Measurements from ENCODE around the gene PRDM16.

The PRDM16 gene

DNA sequence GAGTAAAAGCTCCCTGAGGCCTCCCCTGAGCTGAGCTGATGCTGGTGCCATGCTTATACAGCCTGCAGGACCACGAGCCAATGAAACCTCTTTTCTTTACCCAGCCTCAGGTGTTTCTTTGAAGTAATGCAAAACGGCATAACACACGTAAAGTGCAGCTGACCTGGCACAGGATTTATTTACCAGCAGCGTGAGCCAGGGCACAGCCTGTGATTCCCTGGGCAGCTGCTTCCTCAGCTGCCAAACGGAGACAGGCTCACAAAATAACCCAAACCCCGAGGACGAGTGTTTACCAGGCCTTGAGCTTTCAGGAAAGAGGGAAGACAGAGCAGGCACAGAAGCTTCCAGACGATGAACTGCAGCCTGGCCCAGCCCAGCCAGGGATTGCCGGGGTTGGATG lies 264.9 kb downstream of the PRDM16 start:
- POLR2A ChIA-PET, result no interaction called here
- H3K27ac ChIP-seq (ENCODE audit: extremely low read depth, low read depth, low read length), result no peak overlapping the region

DNA sequence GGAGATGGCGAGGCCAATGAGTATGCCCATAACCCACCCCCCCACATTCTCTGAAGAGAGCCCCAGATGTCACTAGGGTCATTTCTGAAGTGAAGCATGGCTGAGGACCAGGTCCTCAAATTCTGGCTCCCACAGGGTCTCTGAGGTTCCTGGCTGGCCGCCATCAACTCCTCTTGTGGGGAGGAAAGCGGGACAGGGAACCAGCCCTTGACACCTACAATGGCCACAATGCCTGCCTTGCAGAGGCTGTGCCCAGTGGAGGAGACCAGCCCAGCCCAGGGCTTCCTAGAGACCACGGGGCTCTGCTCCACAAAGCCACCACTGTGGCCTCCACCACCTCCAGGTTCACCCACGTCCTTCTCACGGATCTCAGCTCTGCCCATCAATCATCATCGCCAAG lies 265.4 kb downstream of the PRDM16 start:
- Histone ChIP-seq H3K36me3 (ENCODE audit: control insufficient read depth in 2 of 2, insufficient read depth in 1 of 2, low read length in 2 of 2) (no peaks in the 10 kb centered on the region), H3K9me3 (ENCODE audit: control insufficient read depth, insufficient read depth, low read depth, low read length) (no peaks in the 10 kb centered on the region), H3K4me3 (ENCODE audit: low read depth, low read length) (no peak overlapping the region), H3K4me1 (ENCODE audit: control insufficient read depth, insufficient read depth, low read length) (peaks cover 9% of the 10 kb centered on the region), H3K27ac (ENCODE audit: extremely low read depth, low read depth, low read length) (no peak overlapping the region)
- TF ChIP-seq ZFHX2 (tag by site-specific recombination; conservative IDR thresholded peaks at IDR 0.05) (0 out of 2 replicates have a peak, but pooled peaks have one; percentile 15), EGR2 (tag by site-specific recombination; IDR thresholded peaks at IDR 0.05; ENCODE audit: low read depth) (0 out of 2 replicates have a peak, but pooled peaks have one; percentile 17), ZNF561 (tag by site-specific recombination; IDR thresholded peaks at IDR 0.05; ENCODE audit: borderline replicate concordance) (no peak)
- TF ChIP-seq, protein P1, sequence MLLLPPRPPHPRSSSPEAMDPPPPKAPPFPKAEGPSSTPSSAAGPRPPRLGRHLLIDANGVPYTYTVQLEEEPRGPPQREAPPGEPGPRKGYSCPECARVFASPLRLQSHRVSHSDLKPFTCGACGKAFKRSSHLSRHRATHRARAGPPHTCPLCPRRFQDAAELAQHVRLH (tag by site-specific recombination; IDR thresholded peaks at IDR 0.05), result no peak
- ChIA-PET CTCF (no interaction called here), POLR2A (no interaction called here)

More for the DNA sequence above, 264.9 kb downstream of the PRDM16 start:
- CTCF ChIA-PET, result no interaction called here
- TF ChIP-seq ZNF133 (tag by site-specific recombination; IDR thresholded peaks at IDR 0.05), result peak; percentile 72
- TF ChIP-seq, protein P2, sequence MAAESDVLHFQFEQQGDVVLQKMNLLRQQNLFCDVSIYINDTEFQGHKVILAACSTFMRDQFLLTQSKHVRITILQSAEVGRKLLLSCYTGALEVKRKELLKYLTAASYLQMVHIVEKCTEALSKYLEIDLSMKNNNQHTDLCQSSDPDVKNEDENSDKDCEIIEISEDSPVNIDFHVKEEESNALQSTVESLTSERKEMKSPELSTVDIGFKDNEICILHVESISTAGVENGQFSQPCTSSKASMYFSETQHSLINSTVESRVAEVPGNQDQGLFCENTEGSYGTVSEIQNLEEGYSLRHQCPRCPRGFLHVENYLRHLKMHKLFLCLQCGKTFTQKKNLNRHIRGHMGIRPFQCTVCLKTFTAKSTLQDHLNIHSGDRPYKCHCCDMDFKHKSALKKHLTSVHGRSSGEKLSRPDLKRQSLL (tag by site-specific recombination; IDR thresholded peaks at IDR 0.05), result no peak
- no peaks in the 10 kb centered on the region for H3K9me3 ChIP-seq (ENCODE audit: control insufficient read depth, insufficient read depth, low read depth, low read length)
- no peaks in the 10 kb centered on the region for H3K36me3 ChIP-seq (ENCODE audit: control insufficient read depth in 2 of 2, insufficient read depth in 1 of 2, low read length in 2 of 2)
- H3K4me1 ChIP-seq (ENCODE audit: control insufficient read depth, insufficient read depth, low read length), result peaks cover 9% of the 10 kb centered on the region
- H3K4me3 ChIP-seq (ENCODE audit: low read depth, low read length), result no peak overlapping the region

DNA sequence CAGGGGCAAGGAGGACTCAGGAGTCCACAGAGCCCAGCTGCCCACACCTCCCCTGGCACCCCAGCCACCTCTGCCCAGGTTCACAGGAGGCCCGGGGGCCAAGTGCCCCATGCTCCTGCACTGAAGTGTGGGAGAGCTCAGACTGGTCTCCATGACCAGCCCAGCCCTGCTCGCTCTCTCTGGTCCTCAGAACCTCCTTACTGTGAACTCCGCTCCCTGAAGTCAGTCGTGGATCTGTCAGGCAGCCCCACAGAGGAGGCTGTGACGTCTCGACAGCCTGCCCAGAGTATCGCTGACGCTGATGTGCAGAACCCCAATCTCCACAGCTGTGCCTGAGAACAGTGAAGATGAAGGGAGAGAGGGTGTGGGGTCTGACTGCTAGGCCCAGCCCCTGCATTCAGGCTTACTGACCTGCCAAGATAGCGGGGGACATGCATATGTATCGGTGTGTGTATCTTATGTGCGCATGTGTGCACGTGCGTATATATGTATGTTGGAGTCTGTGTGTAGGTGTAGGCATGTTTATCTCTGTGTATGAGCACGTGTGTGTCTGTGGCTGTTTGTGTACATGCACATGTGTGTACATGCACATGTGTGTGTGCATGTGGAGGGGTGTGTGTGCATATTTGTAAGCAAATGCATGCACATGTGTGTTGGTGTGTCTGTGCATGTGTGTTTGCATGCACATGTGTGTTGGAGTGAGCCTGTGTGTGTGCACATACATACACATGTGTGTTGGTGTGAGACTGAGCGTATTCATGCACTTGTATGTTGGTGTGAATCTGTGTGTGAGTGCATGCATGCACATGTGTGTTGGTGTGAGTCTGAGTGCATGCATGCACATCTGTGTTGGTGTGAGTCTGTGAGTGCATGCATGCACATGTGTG lies 267.0 kb downstream of the PRDM16 start:
- TF ChIP-seq HOXA7 (CRISPR knock-in tag; IDR thresholded peaks at IDR 0.05; ENCODE audit: borderline replicate concordance) (no peak), EGR2 (tag by site-specific recombination; IDR thresholded peaks at IDR 0.05; ENCODE audit: low read depth) (no peak), ZNF292 (tag by site-specific recombination; IDR thresholded peaks at IDR 0.05; ENCODE audit: borderline replicate concordance, low read depth) (no peak), ZNF549 (tag by site-specific recombination; IDR thresholded peaks at IDR 0.05) (no peak), ZNF202 (tag by site-specific recombination; IDR thresholded peaks at IDR 0.05; ENCODE audit: borderline replicate concordance) (no peak), GLI2 (tag by site-specific recombination; IDR thresholded peaks at IDR 0.05; ENCODE audit: borderline replicate concordance, low read depth) (no peak), ZNF157 (tag by site-specific recombination; IDR thresholded peaks at IDR 0.05) (no peak), ZFHX2 (tag by site-specific recombination; conservative IDR thresholded peaks at IDR 0.05) (no peak)
- TF ChIP-seq, protein P3, sequence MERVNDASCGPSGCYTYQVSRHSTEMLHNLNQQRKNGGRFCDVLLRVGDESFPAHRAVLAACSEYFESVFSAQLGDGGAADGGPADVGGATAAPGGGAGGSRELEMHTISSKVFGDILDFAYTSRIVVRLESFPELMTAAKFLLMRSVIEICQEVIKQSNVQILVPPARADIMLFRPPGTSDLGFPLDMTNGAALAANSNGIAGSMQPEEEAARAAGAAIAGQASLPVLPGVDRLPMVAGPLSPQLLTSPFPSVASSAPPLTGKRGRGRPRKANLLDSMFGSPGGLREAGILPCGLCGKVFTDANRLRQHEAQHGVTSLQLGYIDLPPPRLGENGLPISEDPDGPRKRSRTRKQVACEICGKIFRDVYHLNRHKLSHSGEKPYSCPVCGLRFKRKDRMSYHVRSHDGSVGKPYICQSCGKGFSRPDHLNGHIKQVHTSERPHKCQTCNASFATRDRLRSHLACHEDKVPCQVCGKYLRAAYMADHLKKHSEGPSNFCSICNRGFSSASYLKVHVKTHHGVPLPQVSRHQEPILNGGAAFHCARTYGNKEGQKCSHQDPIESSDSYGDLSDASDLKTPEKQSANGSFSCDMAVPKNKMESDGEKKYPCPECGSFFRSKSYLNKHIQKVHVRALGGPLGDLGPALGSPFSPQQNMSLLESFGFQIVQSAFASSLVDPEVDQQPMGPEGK (tag by site-specific recombination; IDR thresholded peaks at IDR 0.05), result no peak
- TF ChIP-seq, protein P4, sequence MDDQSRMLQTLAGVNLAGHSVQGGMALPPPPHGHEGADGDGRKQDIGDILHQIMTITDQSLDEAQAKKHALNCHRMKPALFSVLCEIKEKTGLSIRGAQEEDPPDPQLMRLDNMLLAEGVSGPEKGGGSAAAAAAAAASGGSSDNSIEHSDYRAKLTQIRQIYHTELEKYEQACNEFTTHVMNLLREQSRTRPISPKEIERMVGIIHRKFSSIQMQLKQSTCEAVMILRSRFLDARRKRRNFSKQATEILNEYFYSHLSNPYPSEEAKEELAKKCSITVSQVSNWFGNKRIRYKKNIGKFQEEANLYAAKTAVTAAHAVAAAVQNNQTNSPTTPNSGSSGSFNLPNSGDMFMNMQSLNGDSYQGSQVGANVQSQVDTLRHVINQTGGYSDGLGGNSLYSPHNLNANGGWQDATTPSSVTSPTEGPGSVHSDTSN (CRISPR knock-in tag; IDR thresholded peaks at IDR 0.05), result no peak
- TF ChIP-seq, protein P5, sequence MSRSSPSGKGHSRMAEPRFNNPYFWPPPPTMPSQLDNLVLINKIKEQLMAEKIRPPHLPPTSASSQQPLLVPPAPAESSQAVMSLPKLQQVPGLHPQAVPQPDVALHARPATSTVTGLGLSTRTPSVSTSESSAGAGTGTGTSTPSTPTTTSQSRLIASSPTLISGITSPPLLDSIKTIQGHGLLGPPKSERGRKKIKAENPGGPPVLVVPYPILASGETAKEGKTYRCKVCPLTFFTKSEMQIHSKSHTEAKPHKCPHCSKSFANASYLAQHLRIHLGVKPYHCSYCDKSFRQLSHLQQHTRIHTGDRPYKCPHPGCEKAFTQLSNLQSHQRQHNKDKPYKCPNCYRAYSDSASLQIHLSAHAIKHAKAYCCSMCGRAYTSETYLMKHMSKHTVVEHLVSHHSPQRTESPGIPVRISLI (tag by site-specific recombination; IDR thresholded peaks at IDR 0.05), result no peak
- Histone ChIP-seq H3K27ac (ENCODE audit: extremely low read depth, low read depth, low read length) (no peak overlapping the region), H3K36me3 (ENCODE audit: control insufficient read depth in 2 of 2, insufficient read depth in 1 of 2, low read length in 2 of 2) (no peaks in the 10 kb centered on the region), H3K4me1 (ENCODE audit: control insufficient read depth, insufficient read depth, low read length) (peaks cover 1% of the 10 kb centered on the region), H3K9me3 (ENCODE audit: control insufficient read depth, insufficient read depth, low read depth, low read length) (no peaks in the 10 kb centered on the region), H3K4me3 (ENCODE audit: low read depth, low read length) (no peak overlapping the region)
- ChIA-PET POLR2A (no interaction called here), CTCF (no interaction called here)
